ENCODE data around the gene TXNDC5. TPM values are rescaled to one million over a fixed set of nuclear protein-coding genes. Genes with fewer than 3 reads are reported as not detected.

The TXNDC5 gene
- total RNA-seq, 4 donors from 2014 or later = 130 to 212 (median 182) TPM

DNA sequence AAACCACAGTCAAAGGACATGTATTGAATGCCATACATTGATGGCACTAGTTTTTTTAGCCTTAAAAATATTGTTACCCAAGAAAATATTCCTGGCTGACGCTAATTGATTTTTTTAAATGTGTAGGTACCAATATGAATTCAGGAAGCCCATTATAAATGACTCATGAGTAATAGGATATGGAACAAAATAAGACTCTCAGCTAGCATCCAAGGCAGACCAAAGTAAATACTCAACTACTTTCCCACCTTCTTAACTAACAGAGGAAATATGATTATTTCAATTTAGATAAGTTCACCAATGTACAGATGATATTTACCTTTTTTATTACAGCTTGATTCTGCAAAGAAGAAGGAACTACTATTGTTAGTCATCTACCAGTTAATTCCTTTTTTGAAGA lies 43.2 kb upstream of the TXNDC5 start:
- TF ChIP-seq, protein P1, sequence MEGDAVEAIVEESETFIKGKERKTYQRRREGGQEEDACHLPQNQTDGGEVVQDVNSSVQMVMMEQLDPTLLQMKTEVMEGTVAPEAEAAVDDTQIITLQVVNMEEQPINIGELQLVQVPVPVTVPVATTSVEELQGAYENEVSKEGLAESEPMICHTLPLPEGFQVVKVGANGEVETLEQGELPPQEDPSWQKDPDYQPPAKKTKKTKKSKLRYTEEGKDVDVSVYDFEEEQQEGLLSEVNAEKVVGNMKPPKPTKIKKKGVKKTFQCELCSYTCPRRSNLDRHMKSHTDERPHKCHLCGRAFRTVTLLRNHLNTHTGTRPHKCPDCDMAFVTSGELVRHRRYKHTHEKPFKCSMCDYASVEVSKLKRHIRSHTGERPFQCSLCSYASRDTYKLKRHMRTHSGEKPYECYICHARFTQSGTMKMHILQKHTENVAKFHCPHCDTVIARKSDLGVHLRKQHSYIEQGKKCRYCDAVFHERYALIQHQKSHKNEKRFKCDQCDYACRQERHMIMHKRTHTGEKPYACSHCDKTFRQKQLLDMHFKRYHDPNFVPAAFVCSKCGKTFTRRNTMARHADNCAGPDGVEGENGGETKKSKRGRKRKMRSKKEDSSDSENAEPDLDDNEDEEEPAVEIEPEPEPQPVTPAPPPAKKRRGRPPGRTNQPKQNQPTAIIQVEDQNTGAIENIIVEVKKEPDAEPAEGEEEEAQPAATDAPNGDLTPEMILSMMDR (IDR thresholded peaks at IDR 0.05) = no peak
- DNase-seq (ENCODE audit: low spot score) (no peak), ATAC-seq (ENCODE audit: low FRiP score) (no peak)

DNA sequence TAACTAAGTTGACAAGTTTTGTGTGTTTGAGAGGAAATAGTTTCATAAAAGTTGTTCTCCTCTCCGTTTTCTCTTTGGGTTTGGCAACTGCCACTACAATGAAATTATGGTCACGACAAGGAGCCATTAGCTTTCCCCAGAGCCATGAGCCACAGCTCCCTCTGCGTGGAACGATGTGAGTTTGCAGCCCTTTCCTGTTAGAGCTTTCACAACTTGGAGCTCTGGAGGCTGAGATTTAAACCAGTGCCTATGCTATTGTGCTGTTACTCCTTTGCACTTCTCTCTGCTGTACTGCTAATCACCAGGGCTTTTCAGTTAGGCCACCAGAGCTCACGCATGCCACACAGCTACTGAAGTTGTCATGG lies 29.3 kb upstream of the TXNDC5 start:
- ATAC-seq (ENCODE audit: low FRiP score) = no peak
- no peak for DNase-seq (ENCODE audit: low spot score)
- TF ChIP-seq, protein P1 (IDR thresholded peaks at IDR 0.05) = no peak

DNA sequence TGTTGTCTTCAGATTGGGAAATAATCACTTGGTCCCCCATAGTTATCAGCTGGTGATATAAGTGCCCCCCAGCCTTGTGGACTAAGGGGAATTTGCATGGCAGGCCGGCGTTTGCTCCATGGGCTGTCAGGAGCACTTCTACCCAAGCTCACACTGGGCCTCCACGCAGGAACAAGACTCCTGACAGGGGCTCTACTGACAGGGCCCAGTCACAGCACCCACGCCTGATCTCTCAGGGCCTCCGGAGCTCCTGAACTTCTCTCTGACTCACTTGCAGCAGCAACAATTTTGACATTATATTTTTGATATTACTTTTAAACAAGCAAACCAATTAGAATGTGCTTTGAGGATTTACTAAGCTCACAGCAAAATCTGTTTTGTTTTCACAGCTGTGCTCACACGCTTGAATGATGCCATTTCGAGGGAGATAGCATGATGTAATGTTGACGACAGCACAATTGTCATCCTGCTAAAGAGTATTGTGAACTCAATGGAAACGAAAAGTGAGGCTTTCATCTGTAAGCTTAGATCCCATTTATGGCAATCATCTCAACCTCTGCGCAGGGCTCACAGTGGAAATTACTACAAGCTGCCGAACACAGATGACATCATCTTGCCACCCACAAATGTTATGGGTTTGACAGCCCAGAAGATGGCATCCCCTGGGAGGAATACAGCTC lies 28.7 kb upstream of the TXNDC5 start:
- TF ChIP-seq, protein P1 (IDR thresholded peaks at IDR 0.05) = no peak
- DNase-seq (ENCODE audit: low spot score) (no peak), ATAC-seq (ENCODE audit: low FRiP score) (no peak)

DNA sequence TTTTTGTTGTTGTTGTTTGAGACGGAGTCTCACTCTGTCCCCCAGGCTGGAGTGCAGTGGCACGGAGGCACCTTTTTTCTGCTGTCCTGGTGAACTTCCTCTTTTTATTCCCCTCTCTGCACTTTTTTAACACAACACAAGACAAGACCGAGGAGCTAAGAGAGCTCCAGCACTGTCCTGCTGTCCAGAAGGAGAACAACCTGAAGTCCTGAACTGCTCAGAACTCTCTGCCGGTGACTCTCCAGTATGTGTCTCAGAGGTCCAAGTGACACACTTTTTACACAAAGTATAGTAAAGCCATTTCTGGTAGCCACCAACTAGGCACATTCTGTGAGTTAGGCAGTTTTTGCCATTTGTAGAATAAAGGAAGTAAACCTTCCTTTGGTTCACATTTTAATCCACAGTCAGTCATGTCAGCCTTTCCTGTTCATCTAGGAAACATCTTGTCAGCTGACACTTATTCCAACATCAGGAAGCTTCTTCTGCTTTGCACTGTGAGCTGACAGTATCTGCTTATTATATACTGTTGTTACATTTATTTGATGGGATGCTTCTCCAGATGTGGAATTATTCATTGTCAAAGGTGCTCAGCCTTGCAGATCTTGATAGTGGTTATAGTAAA lies 28.1 kb upstream of the TXNDC5 start:
- ATAC-seq (ENCODE audit: low FRiP score) (no peak), DNase-seq (ENCODE audit: low spot score) (no peak)
- TF ChIP-seq, protein P1 (IDR thresholded peaks at IDR 0.05) = no peak

- ATAC-seq (ENCODE audit: low FRiP score) (no peak), DNase-seq (ENCODE audit: low spot score) (no peak)
- TF ChIP-seq, protein P1 (IDR thresholded peaks at IDR 0.05) = no peak
Observed at GRCh38 chr6:7933794-7934193, 23.2 kb upstream of the TXNDC5 start.

- no peak for ATAC-seq (ENCODE audit: low FRiP score)
- no peak for DNase-seq (ENCODE audit: low spot score)
- TF ChIP-seq, protein P1 (IDR thresholded peaks at IDR 0.05) = no peak
Observed at GRCh38 chr6:7932625-7933024, 22.0 kb upstream of the TXNDC5 start.

DNA sequence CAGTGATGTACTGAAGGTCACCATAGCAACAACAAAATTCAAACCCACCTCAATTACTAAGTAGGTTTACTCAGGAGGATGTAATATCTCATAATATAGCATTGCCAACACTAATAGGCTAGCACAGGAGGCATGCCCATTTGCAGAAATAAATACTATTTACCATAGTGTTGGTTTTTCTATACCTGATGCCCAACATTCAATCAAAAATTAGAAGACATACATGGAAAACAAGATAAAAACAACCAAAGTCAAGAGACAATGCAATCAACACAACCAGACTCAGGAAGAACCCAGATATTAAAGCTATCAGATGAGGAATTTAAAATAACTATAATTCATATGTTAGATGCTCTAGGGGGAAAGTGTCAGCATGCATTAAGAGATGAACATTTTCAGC lies 14.3 kb upstream of the TXNDC5 start:
- ATAC-seq (ENCODE audit: low FRiP score) = no peak
- no peak for DNase-seq (ENCODE audit: low spot score)
- TF ChIP-seq, protein P1 (IDR thresholded peaks at IDR 0.05) = no peak

Measured in omental fat pad (tissue), 4 donors.